ENCODE data around the gene SPATS2. TPM values are rescaled to one million over a fixed set of nuclear protein-coding genes. Genes with fewer than 3 reads are reported as not detected.

SPATS2 gene
- total RNA-seq, 1 donor from 2014 or later, result 46.3 TPM

DNA sequence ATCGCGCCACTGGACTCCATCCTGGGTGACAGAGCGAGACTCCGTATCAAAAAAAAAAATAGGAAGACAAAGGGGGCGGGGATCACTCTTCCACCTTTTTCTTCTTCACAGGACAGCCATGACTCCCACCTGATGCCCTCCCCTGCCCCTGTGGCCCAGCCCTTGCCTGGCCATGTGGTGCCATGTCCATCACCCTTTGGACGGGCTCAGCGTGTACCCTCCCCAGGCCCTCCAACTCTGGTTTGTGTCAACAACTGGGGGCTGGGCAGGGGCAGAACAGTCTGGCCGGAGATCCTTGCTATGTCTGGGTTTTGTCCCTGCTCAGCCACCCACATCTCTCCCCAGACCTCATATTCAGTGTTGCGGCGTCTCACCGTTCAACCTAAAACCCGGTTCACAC, 38.4 kb upstream of the SPATS2 start:
- no peak overlapping the region for H2AFZ ChIP-seq (ENCODE audit: low read depth, low read length)
- no peak overlapping the region for H3K4me2 ChIP-seq (ENCODE audit: low read length)
- no peaks in the 10 kb centered on the region for H3K36me3 Mint-ChIP-seq (ENCODE audit: low read depth, unreplicated experiment)
- no peak overlapping the region for H3K9ac ChIP-seq (ENCODE audit: low read length)
- H3K27ac ChIP-seq (ENCODE audit: low read depth, low read length), result no peak overlapping the region
- peaks cover 4% of the 10 kb centered on the region for H3K36me3 ChIP-seq (ENCODE audit: insufficient read depth, low read length)
- no peak overlapping the region for H3K4me3 Mint-ChIP-seq (ENCODE audit: unreplicated experiment)
- peaks cover 32% of the 10 kb centered on the region for H3K27me3 Mint-ChIP-seq (ENCODE audit: low read depth, unreplicated experiment)
- H3K27me3 ChIP-seq (ENCODE audit: insufficient read depth, low read length), result peaks cover 10% of the 10 kb centered on the region
- H3K4me3 ChIP-seq (ENCODE audit: insufficient read depth, low read depth, low read length), result no peak overlapping the region
- DNase-seq (ENCODE audit: low read depth) (no peak), FAIRE-seq (no peak)
- peaks cover 6% of the 10 kb centered on the region for H3K79me2 ChIP-seq (ENCODE audit: insufficient read depth, low read length)
- no peak for TF ChIP-seq EZH2 (IDR thresholded peaks at IDR 0.05; ENCODE audit: insufficient read depth, low read length)
- H3K27ac Mint-ChIP-seq (ENCODE audit: unreplicated experiment), result no peak overlapping the region
- H3K4me1 ChIP-seq (ENCODE audit: insufficient read depth, low read length), result peaks cover 5% of the 10 kb centered on the region
- no peaks in the 10 kb centered on the region for H3K9me3 Mint-ChIP-seq (ENCODE audit: unreplicated experiment)
- peaks cover 8% of the 10 kb centered on the region for H4K20me1 ChIP-seq (ENCODE audit: insufficient read depth, low read length)
- H3K4me1 Mint-ChIP-seq (ENCODE audit: low read depth, unreplicated experiment), result no peaks in the 10 kb centered on the region
- H3K9me3 ChIP-seq (ENCODE audit: insufficient read depth, low read depth, low read length), result no peaks in the 10 kb centered on the region

DNA sequence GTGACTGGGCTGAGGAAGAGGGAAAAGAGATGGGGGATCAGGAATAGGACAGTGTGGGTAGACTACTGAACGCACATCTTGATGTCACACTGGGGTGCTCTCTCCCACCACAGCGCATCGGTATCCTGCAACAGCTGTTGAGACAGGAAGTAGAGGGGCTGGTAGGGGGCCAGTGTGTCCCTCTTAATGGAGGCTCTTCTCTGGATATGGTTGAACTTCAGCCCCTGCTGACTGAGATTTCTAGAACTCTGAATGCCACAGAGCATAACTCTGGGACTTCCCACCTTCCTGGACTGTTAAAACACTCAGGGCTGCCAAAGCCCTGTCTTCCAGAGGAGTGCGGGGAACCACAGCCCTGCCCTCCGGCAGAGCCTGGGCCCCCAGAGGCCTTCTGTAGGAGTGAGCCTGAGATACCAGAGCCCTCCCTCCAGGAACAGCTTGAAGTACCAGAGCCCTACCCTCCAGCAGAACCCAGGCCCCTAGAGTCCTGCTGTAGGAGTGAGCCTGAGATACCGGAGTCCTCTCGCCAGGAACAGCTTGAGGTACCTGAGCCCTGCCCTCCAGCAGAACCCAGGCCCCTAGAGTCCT, 37.1 kb upstream of the SPATS2 start:
- Histone ChIP-seq H3K4me1 (ENCODE audit: insufficient read depth, low read length) (peaks cover 3% of the 10 kb centered on the region), H3K79me2 (ENCODE audit: insufficient read depth, low read length) (no peaks in the 10 kb centered on the region), H3K4me2 (ENCODE audit: low read length) (no peak overlapping the region), H3K9me3 (ENCODE audit: insufficient read depth, low read depth, low read length) (no peaks in the 10 kb centered on the region), H3K36me3 (ENCODE audit: insufficient read depth, low read length) (peaks cover 4% of the 10 kb centered on the region), H3K4me3 (ENCODE audit: insufficient read depth, low read depth, low read length) (no peak overlapping the region), H3K27ac (ENCODE audit: low read depth, low read length) (no peak overlapping the region), H3K9ac (ENCODE audit: low read length) (no peak overlapping the region), H2AFZ (ENCODE audit: low read depth, low read length) (no peak overlapping the region), H4K20me1 (ENCODE audit: insufficient read depth, low read length) (peaks cover 8% of the 10 kb centered on the region), H3K27me3 (ENCODE audit: insufficient read depth, low read length) (peaks cover 23% of the 10 kb centered on the region)
- Mint-ChIP-seq H3K4me1 (ENCODE audit: low read depth, unreplicated experiment) (no peaks in the 10 kb centered on the region), H3K36me3 (ENCODE audit: low read depth, unreplicated experiment) (no peaks in the 10 kb centered on the region), H3K4me3 (ENCODE audit: unreplicated experiment) (no peak overlapping the region), H3K27me3 (ENCODE audit: low read depth, unreplicated experiment) (peaks cover 44% of the 10 kb centered on the region), H3K9me3 (ENCODE audit: unreplicated experiment) (peaks cover 1% of the 10 kb centered on the region), H3K27ac (ENCODE audit: unreplicated experiment) (no peak overlapping the region)
- FAIRE-seq (no peak), DNase-seq (ENCODE audit: low read depth) (no peak)
- TF ChIP-seq, protein P1, sequence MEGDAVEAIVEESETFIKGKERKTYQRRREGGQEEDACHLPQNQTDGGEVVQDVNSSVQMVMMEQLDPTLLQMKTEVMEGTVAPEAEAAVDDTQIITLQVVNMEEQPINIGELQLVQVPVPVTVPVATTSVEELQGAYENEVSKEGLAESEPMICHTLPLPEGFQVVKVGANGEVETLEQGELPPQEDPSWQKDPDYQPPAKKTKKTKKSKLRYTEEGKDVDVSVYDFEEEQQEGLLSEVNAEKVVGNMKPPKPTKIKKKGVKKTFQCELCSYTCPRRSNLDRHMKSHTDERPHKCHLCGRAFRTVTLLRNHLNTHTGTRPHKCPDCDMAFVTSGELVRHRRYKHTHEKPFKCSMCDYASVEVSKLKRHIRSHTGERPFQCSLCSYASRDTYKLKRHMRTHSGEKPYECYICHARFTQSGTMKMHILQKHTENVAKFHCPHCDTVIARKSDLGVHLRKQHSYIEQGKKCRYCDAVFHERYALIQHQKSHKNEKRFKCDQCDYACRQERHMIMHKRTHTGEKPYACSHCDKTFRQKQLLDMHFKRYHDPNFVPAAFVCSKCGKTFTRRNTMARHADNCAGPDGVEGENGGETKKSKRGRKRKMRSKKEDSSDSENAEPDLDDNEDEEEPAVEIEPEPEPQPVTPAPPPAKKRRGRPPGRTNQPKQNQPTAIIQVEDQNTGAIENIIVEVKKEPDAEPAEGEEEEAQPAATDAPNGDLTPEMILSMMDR (IDR thresholded peaks at IDR 0.05; ENCODE audit: insufficient read depth, low read depth, low read length), result no peak
- no peak for TF ChIP-seq EZH2 (IDR thresholded peaks at IDR 0.05; ENCODE audit: insufficient read depth, low read length)

DNA sequence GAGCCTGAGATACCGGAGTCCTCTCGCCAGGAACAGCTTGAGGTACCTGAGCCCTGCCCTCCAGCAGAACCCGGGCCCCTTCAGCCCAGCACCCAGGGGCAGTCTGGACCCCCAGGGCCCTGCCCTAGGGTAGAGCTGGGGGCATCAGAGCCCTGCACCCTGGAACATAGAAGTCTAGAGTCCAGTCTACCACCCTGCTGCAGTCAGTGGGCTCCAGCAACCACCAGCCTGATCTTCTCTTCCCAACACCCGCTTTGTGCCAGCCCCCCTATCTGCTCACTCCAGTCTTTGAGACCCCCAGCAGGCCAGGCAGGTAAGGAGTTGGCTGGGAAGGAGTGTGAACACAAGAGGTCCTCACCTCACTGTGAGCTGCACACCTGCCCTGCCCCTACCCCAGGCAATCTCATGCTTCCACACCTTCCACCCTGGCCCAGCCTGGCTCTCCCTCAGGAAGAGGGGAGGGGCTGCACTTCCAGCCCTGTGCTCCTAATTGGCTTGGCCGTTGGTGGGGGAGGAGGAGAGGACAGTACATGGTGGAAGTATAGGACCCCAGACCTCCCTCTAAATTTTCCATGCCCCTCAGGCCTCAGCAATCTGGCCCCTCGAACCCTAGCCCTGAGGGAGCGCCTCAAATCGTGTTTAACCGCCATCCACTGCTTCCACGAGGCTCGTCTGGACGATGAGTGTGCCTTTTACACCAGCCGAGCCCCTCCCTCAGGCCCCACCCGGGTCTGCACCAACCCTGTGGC, 36.5 kb upstream of the SPATS2 start:
- Histone ChIP-seq H3K9me3 (ENCODE audit: insufficient read depth, low read depth, low read length) (peaks cover 1% of the 10 kb centered on the region), H3K9ac (ENCODE audit: low read length) (no peak overlapping the region), H3K36me3 (ENCODE audit: insufficient read depth, low read length) (peaks cover 4% of the 10 kb centered on the region), H3K27ac (ENCODE audit: low read depth, low read length) (no peak overlapping the region), H3K79me2 (ENCODE audit: insufficient read depth, low read length) (no peaks in the 10 kb centered on the region), H4K20me1 (ENCODE audit: insufficient read depth, low read length) (peaks cover 8% of the 10 kb centered on the region), H3K4me2 (ENCODE audit: low read length) (no peak overlapping the region), H2AFZ (ENCODE audit: low read depth, low read length) (no peak overlapping the region), H3K27me3 (ENCODE audit: insufficient read depth, low read length) (peaks cover 29% of the 10 kb centered on the region), H3K4me3 (ENCODE audit: insufficient read depth, low read depth, low read length) (no peak overlapping the region), H3K4me1 (ENCODE audit: insufficient read depth, low read length) (peaks cover 3% of the 10 kb centered on the region)
- Mint-ChIP-seq H3K27me3 (ENCODE audit: low read depth, unreplicated experiment) (peaks cover 51% of the 10 kb centered on the region), H3K36me3 (ENCODE audit: low read depth, unreplicated experiment) (peaks cover 5% of the 10 kb centered on the region), H3K4me3 (ENCODE audit: unreplicated experiment) (no peak overlapping the region), H3K4me1 (ENCODE audit: low read depth, unreplicated experiment) (no peaks in the 10 kb centered on the region), H3K27ac (ENCODE audit: unreplicated experiment) (no peak overlapping the region), H3K9me3 (ENCODE audit: unreplicated experiment) (peaks cover 7% of the 10 kb centered on the region)
- FAIRE-seq (no peak), DNase-seq (ENCODE audit: low read depth) (no peak)
- no peak for TF ChIP-seq EZH2 (IDR thresholded peaks at IDR 0.05; ENCODE audit: insufficient read depth, low read length)
- TF ChIP-seq, protein P1 (IDR thresholded peaks at IDR 0.05; ENCODE audit: insufficient read depth, low read depth, low read length), result no peak
